ENCODE measurements around the gene LRGUK.

LRGUK gene

DNA sequence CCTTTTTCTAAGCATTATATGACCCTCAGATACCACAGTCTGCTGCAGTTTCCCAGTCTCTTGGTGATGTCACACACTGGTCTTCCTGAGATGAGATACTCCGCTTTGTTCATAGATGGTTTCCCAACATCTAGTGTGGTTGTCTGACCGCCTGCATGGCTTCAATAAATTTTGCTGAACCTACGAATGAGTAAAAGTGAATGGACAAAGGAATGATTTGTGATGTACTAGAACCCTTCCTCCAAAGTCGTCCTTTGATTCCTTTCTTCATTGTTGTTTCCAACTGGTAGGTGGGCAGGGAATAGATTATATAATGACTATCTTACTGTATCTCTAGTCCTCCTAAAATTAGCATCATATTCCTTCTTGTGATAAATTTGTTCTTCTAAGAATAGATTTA lies 107.1 kb downstream of the LRGUK start:
- FAIRE-seq (no peak), DNase-seq (ENCODE audit: insufficient read length, low spot score) (no peak)
- TF ChIP-seq, protein P1, sequence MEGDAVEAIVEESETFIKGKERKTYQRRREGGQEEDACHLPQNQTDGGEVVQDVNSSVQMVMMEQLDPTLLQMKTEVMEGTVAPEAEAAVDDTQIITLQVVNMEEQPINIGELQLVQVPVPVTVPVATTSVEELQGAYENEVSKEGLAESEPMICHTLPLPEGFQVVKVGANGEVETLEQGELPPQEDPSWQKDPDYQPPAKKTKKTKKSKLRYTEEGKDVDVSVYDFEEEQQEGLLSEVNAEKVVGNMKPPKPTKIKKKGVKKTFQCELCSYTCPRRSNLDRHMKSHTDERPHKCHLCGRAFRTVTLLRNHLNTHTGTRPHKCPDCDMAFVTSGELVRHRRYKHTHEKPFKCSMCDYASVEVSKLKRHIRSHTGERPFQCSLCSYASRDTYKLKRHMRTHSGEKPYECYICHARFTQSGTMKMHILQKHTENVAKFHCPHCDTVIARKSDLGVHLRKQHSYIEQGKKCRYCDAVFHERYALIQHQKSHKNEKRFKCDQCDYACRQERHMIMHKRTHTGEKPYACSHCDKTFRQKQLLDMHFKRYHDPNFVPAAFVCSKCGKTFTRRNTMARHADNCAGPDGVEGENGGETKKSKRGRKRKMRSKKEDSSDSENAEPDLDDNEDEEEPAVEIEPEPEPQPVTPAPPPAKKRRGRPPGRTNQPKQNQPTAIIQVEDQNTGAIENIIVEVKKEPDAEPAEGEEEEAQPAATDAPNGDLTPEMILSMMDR (IDR thresholded peaks at IDR 0.05; ENCODE audit: insufficient read depth, missing control alignments) = no peak

DNA sequence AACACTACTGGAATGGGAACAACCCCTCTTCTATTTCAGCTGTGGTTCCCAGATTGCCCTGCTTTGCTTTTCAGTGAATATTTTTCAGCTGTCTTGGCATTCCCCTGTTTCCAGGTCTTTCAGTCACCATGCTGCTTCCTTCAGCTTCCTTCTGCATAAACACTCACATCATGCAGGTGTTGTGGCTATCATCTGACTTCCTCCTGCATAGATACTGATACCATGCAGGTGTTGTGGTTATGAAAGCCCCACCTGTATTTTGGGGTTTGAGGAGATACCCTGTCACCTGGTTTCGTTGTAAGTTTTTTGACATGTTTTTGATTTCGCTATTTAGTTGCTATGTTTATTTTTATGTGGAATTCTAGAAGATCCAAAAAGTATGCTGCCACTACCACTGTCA lies 118.1 kb downstream of the LRGUK start:
- FAIRE-seq (no peak), DNase-seq (ENCODE audit: insufficient read length, low spot score) (no peak)
- TF ChIP-seq, protein P1 (IDR thresholded peaks at IDR 0.05; ENCODE audit: insufficient read depth, missing control alignments) = no peak

DNA sequence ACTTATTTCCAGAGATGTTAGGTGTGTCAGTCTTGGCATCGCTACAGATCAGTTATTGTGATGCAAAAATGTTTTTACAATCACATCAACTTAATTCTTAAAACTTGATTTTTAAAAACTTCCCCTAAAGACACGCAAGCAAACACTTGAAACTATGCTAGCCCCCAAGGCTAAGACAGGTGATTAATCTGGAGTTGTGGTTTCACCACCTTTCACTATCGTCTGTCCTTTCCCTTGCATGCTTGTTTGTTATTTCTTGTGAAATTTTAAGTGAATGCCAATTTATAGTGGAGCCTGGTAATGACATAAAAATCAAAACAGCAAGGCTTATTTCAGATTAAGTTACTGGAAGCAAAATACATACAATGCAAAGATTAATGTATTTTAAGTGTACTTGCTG lies 119.2 kb downstream of the LRGUK start:
- DNase-seq (ENCODE audit: insufficient read length, low spot score) (no peak), FAIRE-seq (no peak)
- TF ChIP-seq, protein P1 (IDR thresholded peaks at IDR 0.05; ENCODE audit: insufficient read depth, missing control alignments) = no peak

DNA sequence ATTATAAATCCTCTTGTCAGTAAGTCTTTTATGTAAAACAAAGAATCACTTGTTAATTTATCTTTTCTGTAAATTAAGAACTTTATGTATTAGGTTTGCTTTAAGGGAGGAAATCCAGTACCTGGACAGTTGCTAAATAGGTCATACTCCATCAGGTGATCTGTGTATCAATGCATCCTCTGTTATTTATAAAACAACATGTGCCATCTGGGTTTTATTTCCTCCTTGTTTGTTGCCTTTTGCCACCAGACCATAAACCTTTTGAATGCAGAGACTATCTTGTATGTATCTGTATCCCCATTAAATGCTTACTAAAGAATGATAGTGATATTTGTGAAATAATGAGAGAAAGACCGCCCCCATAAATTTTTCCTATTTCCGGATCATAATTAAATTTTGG lies 119.6 kb downstream of the LRGUK start:
- TF ChIP-seq, protein P1 (IDR thresholded peaks at IDR 0.05; ENCODE audit: insufficient read depth, missing control alignments) = no peak
- DNase-seq (ENCODE audit: insufficient read length, low spot score) (no peak), FAIRE-seq (peak; percentile 25)

DNA sequence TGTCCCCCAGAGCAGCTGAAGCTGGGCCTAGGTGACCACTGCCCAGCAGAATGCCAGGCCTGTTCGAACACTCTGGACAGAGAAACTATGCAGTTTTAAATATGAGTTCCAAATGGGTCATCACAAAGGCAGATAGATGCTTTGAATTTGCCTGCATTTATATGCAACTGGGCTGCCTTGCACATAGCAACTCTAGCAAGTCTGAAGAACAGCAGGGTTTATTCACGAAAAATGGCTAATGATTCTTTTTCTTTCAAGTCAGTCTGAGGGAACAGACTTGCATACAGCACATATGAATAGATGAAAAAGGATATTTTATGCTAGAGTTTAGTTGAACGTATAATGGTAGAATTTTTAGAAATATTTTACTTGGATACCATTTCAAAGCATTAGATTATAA lies 121.1 kb downstream of the LRGUK start:
- no peak for FAIRE-seq
- DNase-seq (ENCODE audit: insufficient read length, low spot score) = no peak
- TF ChIP-seq, protein P1 (IDR thresholded peaks at IDR 0.05; ENCODE audit: insufficient read depth, missing control alignments) = no peak

DNA sequence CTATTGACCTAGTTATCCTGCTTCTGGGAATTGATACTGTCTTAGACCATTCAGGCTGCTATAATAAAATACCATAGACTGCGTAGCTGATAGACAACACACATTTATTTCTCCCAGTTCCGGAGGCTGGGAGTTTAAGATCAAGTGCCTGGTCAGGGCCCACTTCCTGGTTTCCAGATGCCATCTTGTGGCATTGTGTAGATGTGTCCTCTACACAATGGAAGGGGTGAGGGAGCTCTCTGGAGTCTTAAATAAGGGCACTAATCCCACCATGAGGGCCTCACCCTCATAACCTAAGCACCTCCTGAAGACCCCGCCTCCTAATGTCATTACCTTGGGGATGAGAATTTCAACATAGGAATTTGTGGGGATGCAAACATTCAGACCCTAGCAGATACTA lies 127.2 kb downstream of the LRGUK start:
- TF ChIP-seq, protein P1 (IDR thresholded peaks at IDR 0.05; ENCODE audit: insufficient read depth, missing control alignments) = peak; percentile 16
- FAIRE-seq (no peak), DNase-seq (ENCODE audit: insufficient read length, low spot score) (no peak)

DNA sequence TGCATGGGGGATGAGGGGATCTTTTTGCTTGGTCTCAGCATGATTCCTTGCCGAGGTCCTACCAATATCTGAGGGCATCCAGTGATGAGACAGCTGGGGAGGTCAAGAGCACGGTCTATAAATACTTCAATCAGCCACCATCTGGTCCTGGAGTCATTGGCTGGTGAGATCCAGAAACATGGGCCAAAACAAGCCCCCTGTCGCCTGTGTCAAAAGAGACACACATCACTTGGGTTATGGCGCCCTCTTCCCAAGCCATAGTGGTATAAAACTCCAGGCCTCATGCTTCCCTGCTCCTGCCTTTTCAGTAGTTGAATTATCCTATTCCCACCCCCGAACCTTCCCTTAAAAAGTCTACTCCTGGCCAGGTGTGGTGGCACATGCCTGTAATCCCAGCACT lies 128.7 kb downstream of the LRGUK start:
- FAIRE-seq = no peak
- TF ChIP-seq, protein P1 (IDR thresholded peaks at IDR 0.05; ENCODE audit: insufficient read depth, missing control alignments) = peak; percentile 19

More for the DNA sequence above, 128.7 kb downstream of the LRGUK start:
- no peak for DNase-seq (ENCODE audit: insufficient read length, low spot score)

All from D721Med (cell line).